Measurements from ENCODE around the gene CEP164.
"Not testable (repeated sequence)": the region's sequence is repeated elsewhere in the genome, so short reads cannot be mapped to it uniquely, and the experiment has no call there.

CEP164 gene

DNA sequence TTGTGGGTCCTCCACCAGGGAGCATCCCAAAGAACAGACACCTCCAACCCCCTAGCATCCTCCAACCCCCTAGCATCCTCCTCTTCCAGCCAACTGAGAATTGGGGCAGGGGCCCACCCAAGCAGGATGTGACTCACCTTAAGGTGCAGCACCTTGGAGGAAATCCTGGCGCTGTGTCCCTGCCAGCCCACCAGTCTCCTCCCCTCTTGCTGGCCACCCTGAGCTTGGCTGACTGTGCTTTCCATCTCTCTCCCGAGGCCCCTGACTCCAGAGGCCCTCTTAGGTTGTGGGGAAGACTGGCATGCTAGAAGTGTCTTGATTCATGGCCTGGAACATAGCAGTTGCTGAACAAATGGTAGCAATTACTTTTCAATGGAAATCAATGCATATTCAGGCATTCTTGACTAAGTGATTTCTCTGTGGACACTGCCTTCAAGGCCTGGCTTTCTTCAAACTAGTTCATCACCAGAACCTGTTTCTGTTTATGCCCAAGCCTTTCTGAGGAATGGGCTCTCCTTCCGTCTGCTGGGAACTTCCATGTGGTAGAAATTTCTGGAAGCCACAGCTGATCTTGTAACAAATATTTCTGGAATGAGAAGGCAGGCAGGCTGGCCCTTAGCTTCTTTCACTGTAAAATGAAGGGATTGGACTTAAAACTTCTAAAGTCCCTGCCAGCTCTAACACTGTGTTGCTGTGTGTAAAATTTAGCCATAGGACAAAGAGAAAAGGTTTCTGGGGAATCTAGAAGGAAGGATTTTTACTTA, 60.5 kb downstream of the CEP164 start:
- H3K36me3 ChIP-seq (ENCODE audit: insufficient read depth, low read length): peaks cover 5% of the 10 kb centered on the region
- no peaks in the 10 kb centered on the region for H3K4me1 ChIP-seq (ENCODE audit: insufficient read depth, low read length)
- no peak overlapping the region for H3K9ac ChIP-seq (ENCODE audit: low read depth, low read length)
- no peaks in the 10 kb centered on the region for H3K9me3 ChIP-seq (ENCODE audit: control insufficient read depth, insufficient read depth, low read length)

GRCh38 chr11:117390743-117391142, 63.1 kb downstream of the CEP164 start:
- H3K4me1 ChIP-seq (ENCODE audit: insufficient read depth, low read length): no peaks in the 10 kb centered on the region
- H3K9me3 ChIP-seq (ENCODE audit: control insufficient read depth, insufficient read depth, low read length): no peaks in the 10 kb centered on the region
- H3K36me3 ChIP-seq (ENCODE audit: insufficient read depth, low read length): peaks cover 3% of the 10 kb centered on the region
- no peak overlapping the region for H3K9ac ChIP-seq (ENCODE audit: low read depth, low read length)

DNA sequence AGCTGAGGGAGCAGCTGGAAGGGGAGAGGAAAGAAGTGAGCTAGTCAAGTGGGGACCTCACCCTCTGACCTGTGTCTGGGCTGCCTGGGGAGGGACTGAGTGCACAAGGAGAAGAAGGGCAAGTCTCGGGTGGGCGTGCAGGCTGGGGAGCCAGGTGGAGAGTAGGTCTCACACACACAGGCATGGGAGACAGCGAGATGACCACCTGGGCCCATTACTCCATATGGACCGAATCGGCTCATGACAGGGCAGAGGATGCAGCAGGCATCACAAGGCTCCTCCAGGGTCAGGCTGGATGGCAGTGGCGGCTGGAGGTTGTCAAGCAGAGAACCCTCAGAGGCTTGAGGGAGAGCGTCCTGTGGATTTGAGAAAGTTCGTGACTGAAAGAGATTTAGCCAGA, 63.5 kb downstream of the CEP164 start:
- Histone ChIP-seq H3K9me3 (ENCODE audit: control insufficient read depth, insufficient read depth, low read length) (no peaks in the 10 kb centered on the region), H3K9ac (ENCODE audit: low read depth, low read length) (no peak overlapping the region), H3K36me3 (ENCODE audit: insufficient read depth, low read length) (peaks cover 3% of the 10 kb centered on the region), H3K4me1 (ENCODE audit: insufficient read depth, low read length) (no peaks in the 10 kb centered on the region)

DNA sequence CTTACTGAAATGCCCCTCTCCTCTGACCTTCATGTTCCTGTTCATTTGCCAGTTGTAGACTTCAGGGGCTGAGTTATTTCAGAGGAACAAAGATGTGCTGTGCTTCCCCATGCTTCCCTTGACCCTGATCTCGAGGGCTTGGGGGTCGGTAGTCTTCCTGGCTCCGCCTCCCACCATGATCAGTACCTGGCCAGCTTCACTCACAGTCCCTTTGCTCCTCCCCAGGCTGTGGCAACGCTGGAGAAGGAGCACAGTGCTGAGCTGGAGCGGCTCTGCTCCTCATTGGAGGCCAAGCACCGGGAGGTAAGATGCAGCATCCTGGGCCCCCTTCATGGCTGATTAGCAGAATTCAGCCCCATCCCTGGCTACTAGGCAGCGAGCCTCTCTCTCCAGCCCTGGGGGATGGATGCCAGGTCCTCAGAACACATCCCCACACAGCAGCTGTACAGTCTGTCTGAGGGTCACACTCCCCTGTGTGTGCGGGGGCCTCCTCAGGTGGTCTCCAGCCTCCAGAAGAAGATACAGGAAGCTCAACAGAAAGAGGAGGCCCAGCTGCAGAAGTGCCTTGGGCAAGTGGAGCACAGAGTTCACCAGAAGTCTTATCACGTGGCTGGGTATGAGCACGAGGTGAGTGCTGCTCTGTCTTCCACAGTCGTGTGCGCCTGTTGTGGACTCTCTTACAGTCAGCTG, 64.5 kb downstream of the CEP164 start:
- Histone ChIP-seq H3K9ac (ENCODE audit: low read depth, low read length) (no peak overlapping the region), H3K36me3 (ENCODE audit: insufficient read depth, low read length) (peaks cover 3% of the 10 kb centered on the region)

DNA sequence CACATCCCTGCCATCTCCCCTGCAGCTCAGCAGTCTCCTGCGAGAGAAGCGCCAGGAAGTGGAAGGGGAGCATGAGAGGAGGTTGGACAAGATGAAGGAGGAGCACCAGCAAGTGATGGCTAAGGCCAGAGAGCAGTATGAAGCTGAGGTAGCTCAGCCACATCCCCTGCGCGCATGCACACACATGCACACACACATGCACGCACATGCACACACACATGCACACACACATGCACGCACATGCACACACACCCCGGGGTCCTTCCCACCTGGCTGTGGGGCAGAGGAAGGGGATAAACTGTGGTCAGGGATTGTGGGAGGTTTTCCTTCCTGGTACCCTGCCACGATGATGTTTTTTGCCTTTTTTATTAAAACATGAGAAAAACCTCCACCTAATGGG, 65.3 kb downstream of the CEP164 start:
- peaks cover 3% of the 10 kb centered on the region for H3K36me3 ChIP-seq (ENCODE audit: insufficient read depth, low read length)
- no peaks in the 10 kb centered on the region for H3K4me1 ChIP-seq (ENCODE audit: insufficient read depth, low read length)
- 0 out of 2 replicates have a peak, but pooled peaks cover 5% of the 10 kb centered on the region for H3K9me3 ChIP-seq (ENCODE audit: control insufficient read depth, insufficient read depth, low read length)
- no peak overlapping the region for H3K9ac ChIP-seq (ENCODE audit: low read depth, low read length)

More for the DNA sequence above, 64.5 kb downstream of the CEP164 start:
- no peaks in the 10 kb centered on the region for H3K9me3 ChIP-seq (ENCODE audit: control insufficient read depth, insufficient read depth, low read length)
- no peaks in the 10 kb centered on the region for H3K4me1 ChIP-seq (ENCODE audit: insufficient read depth, low read length)

GRCh38 chr11:117394221-117394925, 66.7 kb downstream of the CEP164 start:
- no peak overlapping the region for H3K9ac ChIP-seq (ENCODE audit: low read depth, low read length)
- H3K9me3 ChIP-seq (ENCODE audit: control insufficient read depth, insufficient read depth, low read length): 0 out of 2 replicates have a peak, but pooled peaks cover 5% of the 10 kb centered on the region
- no peaks in the 10 kb centered on the region for H3K4me1 ChIP-seq (ENCODE audit: insufficient read depth, low read length)
- H3K36me3 ChIP-seq (ENCODE audit: insufficient read depth, low read length): peaks cover 3% of the 10 kb centered on the region

- H3K36me3 ChIP-seq (ENCODE audit: insufficient read depth, low read length): peaks cover 3% of the 10 kb centered on the region
- no peaks in the 10 kb centered on the region for H3K4me1 ChIP-seq (ENCODE audit: insufficient read depth, low read length)
- no peak overlapping the region for H3K9ac ChIP-seq (ENCODE audit: low read depth, low read length)
- 0 out of 2 replicates have a peak, but pooled peaks cover 5% of the 10 kb centered on the region for H3K9me3 ChIP-seq (ENCODE audit: control insufficient read depth, insufficient read depth, low read length)
These were observed 67.8 kb downstream of the CEP164 start for GRCh38 chr11:117395476-117395875.

DNA sequence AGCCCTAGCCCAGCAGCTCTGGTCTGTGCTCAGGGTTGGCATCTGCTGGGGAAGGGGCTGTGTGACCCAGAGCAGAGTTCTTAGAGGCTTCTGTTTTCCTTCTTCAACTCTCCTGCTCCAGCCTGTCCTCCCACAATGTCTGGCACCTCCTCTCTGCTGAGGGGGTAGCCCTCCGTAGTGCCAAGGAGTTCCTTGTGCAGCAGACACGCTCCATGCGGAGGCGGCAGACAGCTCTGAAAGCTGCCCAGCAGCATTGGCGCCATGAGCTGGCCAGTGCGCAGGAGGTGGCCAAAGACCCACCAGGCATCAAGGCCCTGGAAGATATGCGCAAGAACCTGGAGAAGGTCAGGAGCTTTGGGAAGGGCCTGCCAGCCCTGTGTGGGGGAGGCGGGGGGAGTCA, 69.3 kb downstream of the CEP164 start:
- H3K36me3 ChIP-seq (ENCODE audit: insufficient read depth, low read length): peaks cover 3% of the 10 kb centered on the region
- H3K9ac ChIP-seq (ENCODE audit: low read depth, low read length): no peak overlapping the region

GRCh38 chr11:117398618-117399017, 71.0 kb downstream of the CEP164 start:
- not testable (repeated sequence) for H3K36me3 ChIP-seq (ENCODE audit: insufficient read depth, low read length); H3K4me1 ChIP-seq (ENCODE audit: insufficient read depth, low read length); H3K9ac ChIP-seq (ENCODE audit: low read depth, low read length); H3K9me3 ChIP-seq (ENCODE audit: control insufficient read depth, insufficient read depth, low read length)

More for the DNA sequence above, 69.3 kb downstream of the CEP164 start:
- Histone ChIP-seq H3K9me3 (ENCODE audit: control insufficient read depth, insufficient read depth, low read length) (0 out of 2 replicates have a peak, but pooled peaks cover 5% of the 10 kb centered on the region), H3K4me1 (ENCODE audit: insufficient read depth, low read length) (no peaks in the 10 kb centered on the region)

- not testable (repeated sequence) for H3K4me1 ChIP-seq (ENCODE audit: insufficient read depth, low read length); H3K9me3 ChIP-seq (ENCODE audit: control insufficient read depth, insufficient read depth, low read length)
These were observed 71.6 kb downstream of the CEP164 start for GRCh38 chr11:117399100-117399840.

GRCh38 chr11:117405898-117406297, 78.2 kb downstream of the CEP164 start:
- not testable (repeated sequence) for H3K9me3 ChIP-seq (ENCODE audit: control insufficient read depth, insufficient read depth, low read length); H3K36me3 ChIP-seq (ENCODE audit: insufficient read depth, low read length); H3K9ac ChIP-seq (ENCODE audit: low read depth, low read length); H3K4me1 ChIP-seq (ENCODE audit: insufficient read depth, low read length)

More at GRCh38 chr11:117399100-117399840, 71.6 kb downstream of the CEP164 start:
- H3K36me3 ChIP-seq (ENCODE audit: insufficient read depth, low read length); H3K9ac ChIP-seq (ENCODE audit: low read depth, low read length): not testable (repeated sequence)

DNA sequence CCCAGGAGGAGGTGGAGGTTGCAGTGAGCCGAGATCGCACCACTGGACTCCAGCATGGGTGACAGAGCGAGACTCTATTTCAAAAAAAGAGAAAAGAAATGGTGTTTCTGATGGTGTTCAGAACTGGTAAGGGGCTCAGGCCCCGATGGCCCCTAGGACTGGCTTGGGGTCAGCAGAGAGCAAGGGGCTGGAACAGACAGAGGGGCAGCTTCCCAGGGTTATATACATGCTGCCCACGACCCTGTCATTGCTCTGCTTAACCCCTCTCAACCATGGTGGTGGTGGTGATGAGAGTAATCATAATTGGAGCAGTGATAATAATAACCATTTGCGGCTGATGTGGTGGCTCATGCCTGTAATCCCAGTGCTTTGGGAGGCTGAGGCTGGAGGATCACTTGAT, 79.4 kb downstream of the CEP164 start:
- no peak overlapping the region for H3K9ac ChIP-seq (ENCODE audit: low read depth, low read length)
- H3K36me3 ChIP-seq (ENCODE audit: insufficient read depth, low read length): peaks cover 8% of the 10 kb centered on the region; the same call in 1 of the 2 replicates
- H3K9me3 ChIP-seq (ENCODE audit: control insufficient read depth, insufficient read depth, low read length): peaks cover 4% of the 10 kb centered on the region; the same call in 1 of the 2 replicates
- no peaks in the 10 kb centered on the region; the same call in 1 of the 2 replicates for H3K4me1 ChIP-seq (ENCODE audit: insufficient read depth, low read length)

- H3K36me3 ChIP-seq (ENCODE audit: insufficient read depth, low read length): peaks cover 8% of the 10 kb centered on the region; the same call in 1 of the 2 replicates
- H3K9ac ChIP-seq (ENCODE audit: low read depth, low read length): no peak overlapping the region
- peaks cover 4% of the 10 kb centered on the region; the same call in 1 of the 2 replicates for H3K9me3 ChIP-seq (ENCODE audit: control insufficient read depth, insufficient read depth, low read length)
- no peaks in the 10 kb centered on the region; the same call in 1 of the 2 replicates for H3K4me1 ChIP-seq (ENCODE audit: insufficient read depth, low read length)
These were observed 80.7 kb downstream of the CEP164 start for GRCh38 chr11:117408356-117408755.

- no peak overlapping the region for H3K9ac ChIP-seq (ENCODE audit: low read depth, low read length)
- H3K4me1 ChIP-seq (ENCODE audit: insufficient read depth, low read length): no peaks in the 10 kb centered on the region; the same call in 1 of the 2 replicates
- peaks cover 8% of the 10 kb centered on the region; the same call in 1 of the 2 replicates for H3K36me3 ChIP-seq (ENCODE audit: insufficient read depth, low read length)
- H3K9me3 ChIP-seq (ENCODE audit: control insufficient read depth, insufficient read depth, low read length): peaks cover 4% of the 10 kb centered on the region; the same call in 1 of the 2 replicates
These were observed 81.9 kb downstream of the CEP164 start for GRCh38 chr11:117409511-117409910.

Data from ES-I3 (cell line).